ENCODE measurements around the gene SEZ6L2.
"Not testable (repeated sequence)": the region's sequence is repeated elsewhere in the genome, so short reads cannot be mapped to it uniquely, and the experiment has no call there.

Gene SEZ6L2

DNA sequence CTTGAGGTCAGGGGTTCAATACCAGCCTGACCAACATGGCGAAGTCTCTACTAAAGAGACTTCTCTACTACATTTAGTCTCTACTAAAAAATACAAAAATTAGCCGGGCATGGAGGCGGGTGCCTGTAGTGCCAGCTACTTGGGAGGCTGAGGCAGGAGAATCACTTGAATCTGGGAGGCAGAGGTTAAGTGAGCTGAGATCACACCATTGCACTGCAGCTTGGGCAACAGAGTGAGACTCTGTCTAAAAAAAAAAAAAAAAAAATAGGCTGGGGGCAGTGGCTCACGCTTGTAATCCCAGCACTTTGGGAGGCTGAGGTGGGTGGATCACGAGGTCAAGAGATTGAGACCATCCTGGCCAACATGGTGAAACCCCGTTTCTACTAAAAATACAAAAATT, 10.5 kb upstream of the SEZ6L2 start:
- not testable (repeated sequence) for DNase-seq

DNA sequence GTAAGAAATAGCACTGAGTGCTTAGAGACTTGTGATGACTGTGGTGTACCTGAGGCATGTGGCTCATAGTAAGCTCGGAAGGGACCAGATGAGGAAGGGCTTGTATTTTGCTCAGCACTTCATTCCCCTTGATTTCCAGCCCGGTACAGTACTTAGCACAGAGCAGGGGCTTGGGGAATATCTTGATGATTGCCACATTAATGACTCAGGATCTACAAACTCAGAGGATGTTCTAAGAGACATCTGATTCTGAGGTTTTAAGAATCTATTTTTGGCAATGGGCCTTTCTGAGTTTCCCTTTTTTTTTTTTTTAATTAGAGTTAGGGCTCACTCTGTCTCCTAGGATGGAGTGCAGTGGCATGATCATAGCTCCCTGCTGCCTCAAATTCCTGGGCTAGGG, 10.0 kb upstream of the SEZ6L2 start:
- no peak for DNase-seq

DNA sequence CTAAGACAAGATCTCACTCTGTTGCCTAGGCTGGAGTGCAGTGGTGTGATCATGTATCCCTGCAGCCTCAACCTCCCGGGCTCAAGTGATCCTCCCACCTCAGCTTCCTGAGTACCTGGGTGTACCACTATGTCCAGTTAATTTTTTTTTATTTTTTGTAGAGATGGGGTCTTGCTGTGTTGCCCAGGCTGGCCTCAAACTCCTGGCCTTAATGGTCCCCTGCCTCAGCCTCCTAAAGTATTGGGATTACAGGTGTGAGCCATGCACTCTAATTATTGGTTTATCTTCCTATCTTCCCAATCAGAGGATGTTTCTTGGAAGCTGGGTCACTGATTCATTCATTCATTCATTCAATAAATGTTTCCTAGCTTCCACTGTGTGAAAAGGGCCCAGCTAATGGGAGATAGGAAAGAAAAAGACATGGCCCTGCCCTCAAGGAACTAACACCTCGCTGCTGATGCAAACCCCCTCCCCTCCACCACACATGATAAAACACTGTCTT, 9.4 kb upstream of the SEZ6L2 start:
- DNase-seq, result no peak

DNA sequence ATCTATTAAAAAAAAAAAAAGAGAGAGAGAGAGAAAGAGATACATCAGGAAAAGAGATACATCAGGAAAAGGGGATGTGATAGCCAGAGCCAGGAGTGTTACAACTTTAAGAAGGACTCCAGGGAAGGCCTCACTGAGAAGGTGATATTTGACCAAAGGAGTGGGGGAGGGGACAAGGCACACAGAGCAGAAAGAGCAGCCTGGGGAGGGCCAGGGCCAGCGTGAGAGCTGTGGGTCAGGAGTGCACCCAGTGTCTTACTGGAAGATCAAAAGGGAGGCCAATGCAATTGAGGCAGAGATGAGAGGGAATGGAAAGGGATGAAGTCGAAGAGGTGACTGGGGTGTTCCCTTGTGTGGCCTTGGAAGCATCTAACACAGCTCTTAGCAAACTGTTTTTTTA, 8.6 kb upstream of the SEZ6L2 start:
- no peak for DNase-seq

DNA sequence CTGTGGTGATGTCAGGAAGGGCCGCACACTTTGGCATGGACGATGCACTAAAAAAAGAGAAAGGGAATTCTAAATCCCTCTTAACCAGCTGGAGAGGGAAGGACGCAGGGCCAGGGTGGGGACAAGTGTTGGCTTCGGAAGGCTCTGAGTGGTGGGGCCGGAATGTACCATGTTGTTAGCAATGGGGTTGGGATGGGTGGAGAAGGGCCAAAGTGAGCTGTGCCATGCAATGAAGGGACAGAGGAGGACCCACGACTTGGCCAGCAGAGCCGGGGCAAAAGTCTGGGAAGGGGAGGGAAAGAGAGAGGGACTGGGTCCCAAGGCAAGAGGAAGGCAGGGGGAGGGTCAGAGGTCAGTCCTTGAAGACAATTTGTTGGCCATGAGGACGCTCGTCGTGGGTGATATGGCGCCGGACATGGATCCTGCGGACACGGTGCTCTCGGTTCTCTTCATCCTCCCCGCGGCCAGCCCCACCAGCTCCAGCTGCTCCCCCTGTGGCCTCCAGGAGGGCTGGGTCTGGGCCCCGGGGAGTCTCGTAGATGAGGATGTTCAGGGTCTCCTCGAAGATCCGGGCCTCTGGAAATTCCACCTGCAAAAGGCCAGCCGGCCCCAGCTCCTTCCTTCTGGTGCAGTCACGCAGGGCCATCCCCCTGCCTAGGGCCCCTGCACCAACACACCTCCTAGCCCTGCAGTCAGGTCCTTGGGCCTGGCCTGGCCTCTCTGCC, 7.3 kb upstream of the SEZ6L2 start:
- DNase-seq, result no peak

DNA sequence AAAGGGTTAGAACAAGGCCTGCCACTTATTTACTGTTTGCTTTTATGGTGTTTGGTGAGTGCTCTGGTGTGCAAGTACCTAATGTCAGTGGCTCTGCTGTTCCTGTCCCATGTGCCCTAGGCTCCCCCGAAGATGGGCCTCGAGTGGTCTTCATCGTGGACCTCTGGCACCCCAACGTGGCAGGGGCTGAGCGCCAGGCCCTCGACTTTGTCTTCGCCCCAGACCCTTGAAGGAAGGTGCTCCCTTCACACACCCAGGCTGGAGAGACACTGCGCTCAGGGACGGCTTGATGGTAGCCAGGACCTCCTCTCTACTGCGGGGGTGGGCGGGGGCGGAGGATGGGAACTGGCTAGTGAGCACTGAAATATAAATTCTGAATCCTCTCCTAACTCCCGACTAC, 6.3 kb upstream of the SEZ6L2 start:
- no peak for DNase-seq

DNA sequence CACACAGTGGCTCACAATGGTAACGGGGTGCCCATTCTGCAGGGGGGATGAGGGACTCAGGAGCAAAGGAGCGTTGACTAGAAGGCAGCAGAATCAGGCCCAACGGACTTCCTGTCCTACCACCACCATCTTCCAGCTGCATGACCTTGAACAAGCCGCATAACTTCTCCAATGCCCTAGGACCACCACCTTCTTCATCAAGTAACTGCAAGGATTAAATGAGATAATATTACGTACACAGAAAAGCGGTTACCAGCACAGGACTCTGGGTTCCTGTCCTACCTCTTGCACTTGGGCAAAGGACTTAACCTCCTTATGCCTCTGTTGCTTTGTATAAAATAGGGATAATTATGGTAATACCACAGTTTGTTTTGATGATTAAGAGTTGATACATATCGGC, 5.6 kb upstream of the SEZ6L2 start:
- DNase-seq, result no peak

DNA sequence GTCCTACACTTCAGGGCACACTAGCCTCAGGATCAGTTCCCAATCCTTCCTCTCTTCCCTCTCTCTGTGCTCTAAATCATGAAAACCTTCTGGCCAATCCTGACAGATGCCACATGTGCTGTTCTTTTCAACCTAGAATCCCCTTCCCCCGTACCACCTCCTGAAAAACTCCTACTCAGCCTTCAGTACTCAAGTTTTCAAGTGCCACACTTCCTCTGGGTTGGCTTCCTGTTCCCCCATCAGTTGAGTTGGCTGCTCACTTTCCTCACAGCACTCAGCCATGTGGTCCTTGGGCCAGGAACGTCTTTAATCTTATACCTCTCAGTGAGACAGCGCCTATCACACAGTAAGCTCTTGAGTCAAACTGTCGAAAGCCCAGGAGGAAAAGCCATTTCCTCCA, 4.2 kb upstream of the SEZ6L2 start:
- DNase-seq, result no peak

DNA sequence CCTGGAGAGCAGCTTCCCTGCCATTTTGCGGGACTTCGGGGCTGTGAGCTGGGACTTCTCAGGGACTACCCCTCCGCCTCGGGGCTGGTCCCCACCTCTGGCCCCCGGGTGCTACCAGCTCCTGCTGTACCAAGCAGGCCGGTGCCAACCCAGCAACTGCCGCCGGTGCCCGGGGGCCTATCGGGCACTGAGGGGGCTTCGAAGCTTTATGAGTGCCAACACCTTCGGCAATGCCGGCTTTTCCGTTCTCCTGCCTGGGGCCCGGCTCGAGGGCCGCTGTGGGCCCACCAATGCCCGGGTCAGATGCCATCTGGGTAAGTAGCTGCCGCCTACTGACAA, 2.2 kb upstream of the SEZ6L2 start:
- DNase-seq, result no peak

DNA sequence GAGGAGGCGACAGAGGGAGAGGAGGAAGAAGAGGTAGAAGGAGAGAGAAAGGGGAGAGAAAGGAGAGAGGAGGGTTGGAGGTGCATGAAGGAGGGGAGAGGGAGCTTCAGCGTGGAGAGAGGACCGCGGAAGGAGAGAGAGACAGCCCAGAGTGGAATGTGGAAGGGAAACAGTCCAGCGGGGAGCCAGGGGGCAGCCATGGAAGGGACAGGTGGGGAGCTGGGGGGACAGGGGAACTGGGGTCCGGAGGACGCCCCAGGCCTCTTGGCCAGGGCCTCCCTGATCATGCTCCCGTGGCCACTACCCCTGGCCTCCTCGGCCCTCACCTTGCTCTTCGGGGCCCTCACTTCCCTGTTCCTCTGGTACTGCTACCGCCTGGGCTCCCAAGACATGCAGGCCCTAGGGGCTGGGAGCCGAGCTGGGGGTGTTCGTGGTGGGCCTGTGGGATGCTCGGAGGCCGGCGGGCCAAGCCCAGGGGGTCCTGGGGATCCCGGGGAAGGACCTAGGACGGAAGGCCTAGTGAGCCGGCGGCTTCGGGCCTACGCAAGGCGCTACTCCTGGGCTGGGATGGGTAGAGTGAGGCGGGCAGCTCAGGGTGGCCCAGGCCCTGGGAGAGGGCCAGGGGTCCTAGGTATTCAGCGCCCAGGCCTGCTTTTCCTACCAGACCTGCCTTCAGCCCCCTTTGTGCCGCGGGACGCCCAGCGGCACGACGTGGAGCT, 1.7 kb upstream of the SEZ6L2 start:
- no peak for DNase-seq

DNA sequence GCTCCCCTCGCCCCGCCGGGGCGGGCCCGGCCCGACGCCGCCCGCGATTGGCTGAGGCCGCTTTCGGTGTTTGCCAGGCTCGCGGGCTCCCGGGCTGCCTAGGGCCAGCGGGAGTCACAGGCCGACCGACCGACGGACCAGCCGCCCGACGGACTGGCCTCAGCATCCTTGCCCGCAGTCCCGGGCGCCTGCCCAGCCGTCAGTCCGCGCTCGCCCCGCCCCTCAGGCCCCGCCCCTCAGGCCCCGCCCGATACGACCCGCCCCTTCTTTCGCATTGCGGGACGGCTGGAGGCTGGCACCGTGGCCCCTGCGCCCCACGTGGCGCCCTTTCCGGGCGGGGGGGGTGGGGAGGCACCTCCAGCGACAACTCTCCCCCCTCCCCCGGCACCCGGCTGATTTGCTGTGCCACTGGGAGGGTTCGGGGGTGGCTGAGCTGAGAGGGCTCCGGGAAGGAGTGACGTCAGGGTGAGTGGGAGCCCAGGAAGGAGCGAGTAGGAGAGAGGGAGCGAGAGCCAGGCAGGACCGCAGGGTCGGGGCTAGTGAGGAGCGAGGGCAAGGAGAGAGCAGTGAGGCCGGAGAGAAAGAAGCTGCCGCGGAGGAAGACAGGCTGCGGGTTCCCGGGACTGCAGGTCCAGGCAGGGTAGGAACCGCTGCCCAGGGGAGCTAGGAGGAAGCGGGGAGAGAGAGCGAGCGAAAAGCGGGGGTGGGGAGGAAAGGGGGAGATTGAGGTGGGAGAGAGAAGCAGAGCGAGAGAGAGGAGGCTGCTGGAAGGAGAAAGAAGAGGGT, 945 bp upstream of the SEZ6L2 start, which contains the start of gene ASPHD1:
Gene ASPHD1 (plus strand): TSS at position 387 of the 786 bp plus-strand sequence. CDS start 484 bp downstream, outside the sequence.
- peak; percentile 70 for DNase-seq

DNA sequence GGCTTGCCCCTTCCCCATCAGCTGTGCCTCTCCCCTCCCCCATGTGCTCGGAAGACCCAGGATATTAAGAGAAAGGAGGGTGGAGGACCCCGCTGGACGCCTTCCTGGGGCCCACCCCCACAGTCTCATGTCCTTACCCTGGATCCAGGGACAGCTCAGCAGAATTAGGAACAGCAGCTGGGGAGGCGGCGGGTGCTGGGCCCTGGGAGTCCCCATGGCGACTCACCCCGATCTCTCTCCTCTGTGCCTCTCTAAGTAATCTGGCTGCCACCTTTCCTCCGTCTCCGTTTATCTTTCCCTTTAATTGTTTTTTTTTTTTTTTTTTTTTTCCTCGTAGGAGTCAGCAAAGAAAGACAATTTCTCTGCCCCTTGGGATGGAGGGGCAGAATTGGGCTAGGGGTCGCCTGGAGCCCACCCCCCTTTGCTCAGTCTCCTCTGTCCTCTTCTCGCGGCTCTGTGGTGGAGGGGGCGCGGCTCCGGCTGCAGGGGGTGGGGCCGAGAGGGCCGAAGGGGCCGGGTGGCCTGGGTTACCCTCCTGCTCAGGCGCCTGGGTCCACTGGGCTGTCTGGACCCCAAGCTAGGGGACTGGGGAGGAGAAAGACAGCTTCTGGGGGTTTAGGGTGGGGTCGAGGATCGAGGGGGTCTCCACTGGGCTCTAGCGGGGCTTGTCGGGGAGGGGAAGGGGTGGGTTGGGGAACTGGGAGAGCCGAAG, 390 bp downstream of the SEZ6L2 start:
- no peak for DNase-seq

DNA sequence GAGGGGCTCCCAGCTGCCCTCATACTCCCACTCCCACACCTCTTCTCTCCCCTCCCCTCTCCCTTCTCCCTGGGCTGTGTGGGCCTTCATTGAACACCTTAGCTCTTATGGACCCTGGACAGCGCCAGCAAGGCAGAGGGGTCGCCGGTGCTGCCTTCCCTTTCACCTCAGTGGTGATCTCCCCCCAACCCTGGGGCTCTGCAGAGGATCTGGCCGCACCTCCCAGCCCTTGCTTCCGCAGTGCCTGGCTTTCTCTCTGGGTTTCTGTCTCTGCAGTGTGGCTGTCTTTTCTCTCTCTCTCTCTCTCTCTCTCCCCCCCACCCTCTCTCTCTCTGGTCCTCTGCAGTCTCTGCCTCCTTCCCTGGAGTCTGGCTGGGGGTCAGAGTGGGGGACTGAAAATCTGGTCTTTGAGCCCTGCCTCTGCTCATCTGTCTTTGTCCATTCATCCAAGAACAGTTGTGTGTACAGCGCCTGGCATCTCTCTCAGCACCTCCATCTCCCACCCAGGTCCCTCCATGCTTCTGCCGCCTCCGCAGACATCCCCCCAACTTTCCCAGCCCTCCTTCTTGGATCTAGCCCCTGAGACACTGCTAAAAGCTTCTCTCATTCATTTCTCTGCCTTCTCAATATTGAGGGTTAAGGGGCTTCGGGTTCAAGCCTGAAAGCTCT, 1.1 kb downstream of the SEZ6L2 start:
- no peak for DNase-seq

DNA sequence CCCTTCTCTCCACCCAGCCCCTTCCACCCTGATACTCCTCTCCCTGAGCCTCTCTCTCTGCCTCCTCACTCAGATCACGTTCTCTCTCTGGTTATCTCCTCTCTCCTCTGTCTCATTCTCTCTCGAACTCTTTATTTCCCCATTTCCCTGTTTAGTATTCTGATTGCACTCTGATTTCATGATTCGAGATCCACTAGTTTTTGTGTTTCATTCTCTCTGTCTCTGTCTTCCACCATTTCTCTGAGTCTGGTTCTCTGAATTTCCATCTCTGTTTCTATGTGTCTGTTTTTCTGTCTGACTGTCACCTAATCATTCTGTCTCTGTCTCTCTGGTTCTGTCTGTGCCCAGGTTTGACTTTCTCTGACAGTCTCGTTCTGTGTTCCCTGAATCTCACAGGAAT, 2.0 kb downstream of the SEZ6L2 start:
- no peak for DNase-seq

DNA sequence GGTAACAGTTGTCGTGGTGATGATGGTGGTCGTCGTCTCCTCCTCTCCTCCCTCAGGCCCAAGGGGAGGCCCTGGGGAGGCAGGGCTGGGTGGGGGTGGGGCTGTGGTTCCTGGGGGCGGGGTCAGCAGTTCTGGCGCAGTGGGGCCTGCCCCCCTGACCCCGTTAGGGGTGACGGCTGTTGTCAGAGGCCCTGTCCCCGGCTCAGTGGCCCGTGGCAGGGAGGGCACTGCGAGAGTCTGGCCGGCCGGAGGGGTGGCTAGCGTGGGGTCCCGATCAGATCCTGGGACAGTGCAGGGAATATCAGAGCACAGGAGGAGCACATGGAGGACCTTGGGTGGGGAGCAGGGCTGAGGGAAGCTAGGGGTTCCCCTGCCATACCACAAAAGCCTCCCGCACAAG, 2.5 kb downstream of the SEZ6L2 start:
- DNase-seq, result no peak

DNA sequence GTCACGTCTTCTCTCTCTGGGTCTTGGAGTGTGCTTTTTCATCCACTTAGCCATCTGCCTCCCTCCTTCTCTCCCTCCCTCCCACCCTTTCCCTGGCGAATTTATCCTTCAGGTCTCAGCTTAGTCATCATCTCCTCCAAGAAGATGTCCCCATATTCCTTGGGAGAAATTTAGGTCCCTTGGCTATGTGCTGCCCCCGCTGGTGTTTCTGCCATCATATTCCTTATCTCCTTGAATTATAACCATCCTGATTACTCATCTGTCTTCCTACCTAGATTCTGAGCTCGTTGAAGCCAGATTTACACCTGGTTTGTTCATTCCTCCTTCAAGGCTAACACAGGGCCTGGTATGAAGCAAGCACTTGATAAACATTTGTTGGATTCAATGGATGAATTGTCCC, 5.0 kb downstream of the SEZ6L2 start:
- DNase-seq, result no peak

DNA sequence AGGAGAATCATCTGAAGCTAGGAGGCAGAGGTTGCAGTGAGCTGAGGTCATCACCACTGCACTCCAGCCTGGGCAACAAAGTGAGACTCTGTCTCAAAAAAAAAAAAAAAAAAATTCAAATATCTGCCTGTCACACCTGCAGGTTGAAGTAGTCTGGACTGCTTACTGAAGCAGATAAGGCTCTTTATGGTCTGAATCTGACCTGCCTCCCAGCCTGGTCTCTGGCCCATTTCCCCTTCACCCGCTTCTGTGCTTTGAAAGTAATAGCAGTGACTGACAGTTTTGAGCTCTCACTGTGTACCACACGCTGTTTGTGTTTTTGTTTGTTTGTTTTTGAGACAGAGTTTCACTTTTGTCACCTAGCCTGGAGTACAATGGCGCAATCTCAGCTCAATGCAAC, 5.8 kb downstream of the SEZ6L2 start:
- no peak for DNase-seq

DNA sequence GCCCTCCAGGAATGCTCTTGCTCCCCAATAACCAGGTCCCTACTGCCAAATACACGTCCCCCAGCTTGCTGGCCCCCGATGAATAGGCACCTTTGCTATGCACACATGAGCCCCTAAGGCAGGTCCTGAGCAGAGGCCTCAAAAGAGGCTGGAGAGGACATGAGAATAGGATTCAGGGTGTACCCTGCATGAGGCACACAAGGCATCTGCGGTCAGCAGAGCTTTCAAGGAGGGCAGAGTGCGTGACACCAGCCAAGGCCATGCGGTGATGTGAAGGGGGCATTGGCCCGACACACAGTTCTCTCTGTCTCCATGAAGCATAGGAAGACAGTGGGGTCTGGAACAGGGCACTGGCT, 6.9 kb downstream of the SEZ6L2 start:
- DNase-seq, result no peak

DNA sequence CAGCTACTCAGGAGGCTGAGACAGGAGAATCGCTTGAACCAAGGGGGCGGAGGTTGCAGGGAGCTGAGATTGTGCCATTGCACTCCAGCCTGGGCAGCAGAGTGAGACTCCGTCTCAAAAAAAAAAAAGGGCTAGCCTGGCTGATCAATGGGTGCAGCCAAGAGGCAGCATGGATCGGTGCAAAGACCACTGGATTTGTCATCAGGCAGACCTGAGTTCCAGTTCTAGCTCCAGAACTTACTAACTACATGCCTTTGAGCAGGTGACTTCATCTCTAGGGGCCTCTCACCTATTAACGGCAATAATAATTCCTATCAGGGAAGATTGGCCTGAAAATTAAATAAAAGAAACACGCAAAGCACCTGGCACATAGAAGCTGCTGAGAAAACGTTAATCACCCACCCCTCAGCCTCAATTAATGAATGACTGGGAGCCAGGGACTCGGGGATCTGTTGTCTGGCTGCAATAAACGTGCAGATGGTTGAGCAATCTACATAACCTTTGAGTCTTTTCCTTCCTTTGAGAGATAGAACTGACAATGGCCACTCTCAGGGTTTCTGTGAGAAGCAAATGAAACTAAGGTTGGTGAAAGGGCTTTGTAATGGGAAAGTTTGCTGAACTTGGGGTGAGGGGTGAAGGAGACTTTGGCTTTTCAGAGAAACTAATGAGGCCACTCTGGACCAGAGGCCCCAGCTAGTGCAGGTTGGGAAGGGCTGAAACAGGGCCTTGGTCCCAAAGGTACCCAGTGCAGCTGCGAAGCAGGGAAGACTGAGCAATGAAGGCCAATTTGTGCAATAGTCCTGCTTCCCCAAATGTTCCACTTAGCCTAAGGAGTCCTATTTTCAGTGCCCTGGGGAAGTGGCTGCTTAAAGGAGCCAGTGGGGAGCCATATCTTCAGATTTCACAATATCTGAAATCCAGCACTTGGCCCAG, 7.6 kb downstream of the SEZ6L2 start:
- DNase-seq, result no peak

DNA sequence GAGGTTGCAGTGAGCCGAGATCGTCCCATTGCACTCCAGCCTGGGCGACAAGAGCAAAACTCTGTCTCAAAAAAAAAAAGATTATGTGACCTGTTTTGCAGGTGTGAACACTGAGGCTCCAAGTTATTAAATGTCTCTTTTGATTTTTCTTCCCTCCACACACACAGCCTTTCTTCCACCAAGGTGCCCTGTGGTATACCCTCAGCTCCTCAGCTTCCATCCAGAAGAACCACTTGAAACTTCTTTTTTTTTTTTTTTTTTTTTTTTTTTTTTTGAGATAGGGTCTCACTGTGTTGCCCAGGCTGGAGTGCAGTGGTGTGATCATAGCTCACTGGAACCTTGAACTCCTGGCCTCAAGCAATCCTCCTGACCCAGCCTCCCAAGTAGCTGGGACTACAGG, 10.0 kb downstream of the SEZ6L2 start:
- DNase-seq, result not testable (repeated sequence)

DNA sequence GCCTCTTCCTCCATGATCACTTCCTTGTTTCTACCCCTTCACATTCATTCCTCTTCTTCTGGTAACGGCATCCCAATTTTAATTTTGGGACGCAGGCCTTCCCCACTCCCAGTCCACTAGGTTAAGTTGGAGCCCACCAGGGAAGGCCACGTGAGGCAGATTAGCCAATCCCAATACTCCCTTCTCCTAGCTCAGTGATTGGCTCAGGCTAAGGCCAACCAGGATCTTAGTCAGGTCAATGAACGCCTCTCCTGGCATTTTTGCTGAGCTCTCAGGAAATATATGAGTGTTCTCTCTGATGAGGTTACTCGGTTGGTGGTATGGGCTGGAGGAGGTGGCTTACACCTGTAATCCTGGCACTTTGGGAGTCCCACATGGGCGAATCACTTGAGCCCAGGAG, 15.4 kb downstream of the SEZ6L2 start:
- no peak for DNase-seq

DNA sequence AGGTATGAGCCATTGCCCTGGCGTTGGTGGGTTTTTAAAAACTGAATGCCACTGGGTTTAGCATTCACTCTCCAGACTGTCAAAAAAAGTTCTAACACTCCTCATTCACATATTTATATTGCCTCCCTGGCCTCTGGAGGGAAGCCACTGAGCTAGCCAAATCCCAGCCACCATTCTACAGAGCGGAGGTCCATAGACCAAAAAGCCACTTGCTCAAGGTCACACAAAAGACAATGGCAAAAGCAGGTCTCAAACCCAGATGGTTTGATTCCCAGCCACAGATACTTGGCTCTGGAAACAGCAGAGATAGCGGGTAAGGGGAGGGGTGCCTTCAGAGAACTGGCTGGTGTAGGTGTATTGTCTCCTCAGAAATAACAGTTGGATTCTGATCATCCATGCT, 18.3 kb downstream of the SEZ6L2 start:
- no peak for DNase-seq
